Measurements from ENCODE around the gene TBL2.

DNA sequence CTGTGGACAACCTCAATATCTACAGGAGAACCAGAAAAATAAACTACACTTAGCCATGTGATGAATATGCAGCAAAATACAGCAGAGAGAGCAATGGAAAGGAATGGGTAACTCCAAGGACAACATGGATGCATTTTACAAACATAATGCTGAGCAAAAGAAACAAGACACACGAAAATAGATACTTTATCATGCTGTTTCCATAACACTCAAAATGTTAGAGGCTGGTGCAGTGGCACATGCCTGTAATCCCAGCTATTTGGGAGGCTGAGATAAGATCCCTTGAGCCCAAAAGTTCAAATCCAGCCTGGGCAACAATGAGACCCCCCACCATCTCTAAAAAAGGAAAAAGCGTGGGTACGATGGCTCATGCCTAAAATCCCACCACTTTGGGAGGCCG lies 29.2 kb downstream of the TBL2 start:
- TF ChIP-seq CTCF (conservative IDR thresholded peaks at IDR 0.05; ENCODE audit: low read depth, low read length) (no peak), EZH2 (IDR thresholded peaks at IDR 0.05; ENCODE audit: low read length, unreplicated experiment) (no peak), EZH2phosphoT487 (IDR thresholded peaks at IDR 0.05; ENCODE audit: borderline replicate concordance, low read length) (no peak)

Data from PC-3 (cell line).